Psoas muscle (tissue), 8 donors: ENCODE measurements around the gene CYP2A13. TPM values are rescaled to one million over a fixed set of nuclear protein-coding genes. Genes with fewer than 3 reads are reported as not detected.
"Not testable (repeated sequence)": the region's sequence is repeated elsewhere in the genome, so short reads cannot be mapped to it uniquely, and the experiment has no call there.

Source experiments
- ATAC-seq, 4 donors: fragments of 200-7000 bp; cut with Tn5 transposase; one replicate each; pipeline ENCODE4 v1.9.1; 2020; ENCODE audit warnings: moderate library complexity in 3 of 4, mild to moderate bottlenecking in 2 of 4
- DNase-seq, 2 donors: peaks; one replicate each; pipeline ENCODE4 v3.0.0-alpha.2; 2020
- H3K27ac ChIP-seq: fragments of 200-600 bp; one replicate; pipeline ENCODE4 v1.8.0; 2022
- H3K27me3 ChIP-seq, 3 donors: fragments of 200-600 bp in 1 of 3; one replicate each; pipeline versions ENCODE4 v1.6.1 to v1.8.0; 2013 to 2022; ENCODE audit warnings: low read length in 2 of 3, mild to moderate bottlenecking in 2 of 3, moderate library complexity in 1 of 3; ENCODE audit not compliant: insufficient read depth in 3 of 3
- H3K36me3 ChIP-seq, 2 donors: fragments of 200-600 bp in 1 of 2; one replicate each; pipeline versions ENCODE4 v1.6.1 to v1.8.0; 2013 to 2022; ENCODE audit warnings: low read depth in 1 of 2, mild to moderate bottlenecking in 1 of 2, moderate library complexity in 1 of 2; ENCODE audit not compliant: insufficient read depth in 1 of 2
- H3K4me1 ChIP-seq: fragments of 200-600 bp; one replicate; pipeline ENCODE4 v1.8.0; 2022
- H3K4me3 ChIP-seq: fragments of 200-600 bp; one replicate; pipeline ENCODE4 v1.8.0; 2022; ENCODE audit warnings: mild to moderate bottlenecking
- H3K9me3 ChIP-seq: fragments of 200-600 bp; one replicate; pipeline ENCODE4 v1.8.0; 2022
- CTCF ChIP-seq: fragments of 200-600 bp; IDR thresholded peaks from one replicate; pipeline ENCODE4 v1.8.0; 2022; ENCODE audit warnings: antibody characterized with exemption
- WGBS, 3 donors: extraction: QIAGEN DNeasy Blood & Tissue Kit; methylation state at CpG; one replicate each; pipeline versions ENCODE4 v1.1.6 to v1.1.7; 2013; 5-methylcytosine and 5-hydroxymethylcytosine counted together
- intact Hi-C, 2 donors: fragments of 100-400 bp; cut with DNase I; formaldehyde crosslinking; loops; one replicate each; pipeline versions ENCODE4 v1.11.0 to v1.14.2; 2022
- polyA plus RNA-seq, 3 donors: library from polyadenylated mRNA; stranded (reverse); fragments of 200-250 nt; gene quantifications; one replicate each; pipeline ENCODE4 v1.2.3, GENCODE V29; 2013
- total RNA-seq, 4 donors: library from RNA; stranded (reverse); fragmentation: NEBNext Ultra II Directional in 2 of 4; extraction: Animal tissue kit (Norgen Biotek cat#: 25700) in 2 of 4; gene quantifications; one replicate each; pipeline versions ENCODE4 v1.2.1 to v1.2.4, GENCODE V29; 2021 to 2023
- donor health status: healthy with polysubstance abuse.
- donor health status: DM: no; HTN: no; CAD: no; lungs with moderate emphysema.
- donor health status: Bipolar disorder and iron deficiency.
- donor health status: healthy.
- donor health status: DM: yes; HTN: yes; CAD: no.
- donor health status: DM: no; HTN: no; CAD: no.
- donor health status: DM: no; HTN: no; CAD: no.
- donor health status: DM: yes; HTN: yes; CAD: no.

Gene CYP2A13
- total and polyA plus RNA-seq, 7 donors = not detected

DNA sequence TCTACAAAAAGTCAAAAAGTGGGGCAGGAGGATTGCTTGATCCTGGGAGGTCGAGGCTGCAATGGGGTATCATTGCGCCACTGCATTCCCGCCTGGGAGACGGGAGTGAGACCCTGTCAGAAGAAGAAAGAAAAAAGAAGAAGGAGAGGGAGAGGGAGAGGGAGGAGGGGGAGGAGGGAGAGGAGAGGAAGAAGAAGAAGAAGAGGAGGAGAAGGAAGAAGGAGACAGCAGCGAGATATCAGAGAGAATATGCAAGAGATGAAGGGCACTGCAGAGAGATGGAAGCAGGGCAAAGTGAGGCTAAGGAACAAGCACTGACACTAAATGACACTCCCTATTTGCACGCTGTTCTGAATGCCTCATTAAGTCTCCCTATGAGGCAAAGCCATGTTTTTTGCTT, 40.4 kb downstream of the CYP2A13 start:
- Histone ChIP-seq H3K4me1 (no peaks in the 10 kb centered on the region), H3K27ac (no peak overlapping the region), H3K9me3 (no peaks in the 10 kb centered on the region), H3K36me3 (no peaks in the 10 kb centered on the region), H3K27me3 (no peaks in the 10 kb centered on the region), H3K4me3 (no peak overlapping the region)
- intact Hi-C loops = loop anchor here in 1 of 2 donors (2.0 kb wide), 1 partner anchor 130 kb away; no protein-coding TSS in a partner anchor
- WGBS, 3 donors = 60 to 77% (median 74%) methylated on average over 6 of the region's 6 CpGs
- ATAC-seq (no peak), DNase-seq (no peak)
- no peak for TF ChIP-seq CTCF

- ATAC-seq (no peak), DNase-seq (no peak)
- Histone ChIP-seq H3K36me3 (no peaks in the 10 kb centered on the region), H3K27me3 (peaks cover 0 to 8% (median 0%) of the 10 kb centered on the region in 3 donors), H3K27ac (no peak overlapping the region), H3K9me3 (no peaks in the 10 kb centered on the region), H3K4me3 (no peak overlapping the region), H3K4me1 (no peaks in the 10 kb centered on the region)
- TF ChIP-seq CTCF = no peak
- intact Hi-C loops = loop anchor here in 1 of 2 donors (5.0 kb wide), 1 partner anchor 126 kb away; no protein-coding TSS in a partner anchor
- WGBS, 3 donors = 62 to 70% (median 68%) methylated on average over 5 of the region's 5 CpGs
Observed at GRCh38 chr19:41131186-41131585, 42.9 kb downstream of the CYP2A13 start.

- Histone ChIP-seq H3K36me3 (no peaks in the 10 kb centered on the region), H3K27ac (no peak overlapping the region), H3K27me3 (peaks cover 0 to 14% (median 0%) of the 10 kb centered on the region in 3 donors), H3K4me3 (no peak overlapping the region), H3K4me1 (no peaks in the 10 kb centered on the region), H3K9me3 (no peaks in the 10 kb centered on the region)
- 33 to 71% (median 33%) methylated on average over 1 to 3 of the region's 3 CpGs for WGBS, 3 donors
- ATAC-seq (no peak), DNase-seq (no peak)
- intact Hi-C loops = loop anchor here in 1 of 2 donors (5.0 kb wide), 1 partner anchor 124 kb away; no protein-coding TSS in a partner anchor
- no peak for TF ChIP-seq CTCF
Observed at GRCh38 chr19:41133260-41133659, 45.0 kb downstream of the CYP2A13 start.

DNA sequence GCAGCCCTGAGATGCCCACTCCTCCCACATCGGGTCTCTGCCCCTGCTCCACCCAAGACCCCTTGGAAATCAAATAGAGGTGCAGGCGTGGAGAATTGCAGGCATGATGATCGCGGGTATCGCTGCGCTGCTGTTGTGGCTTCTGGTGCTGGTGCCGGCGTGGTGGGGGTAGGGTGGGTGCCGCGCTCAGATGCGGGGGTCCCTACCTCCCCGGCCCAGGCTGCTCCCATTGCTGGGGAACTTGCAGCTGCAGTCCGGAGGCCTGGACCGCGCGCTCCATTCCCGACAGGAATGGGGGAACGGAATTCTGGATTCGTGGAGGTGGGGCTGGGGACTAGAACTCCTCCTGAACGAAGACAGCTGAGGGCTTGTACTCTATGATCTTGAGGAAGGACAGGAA, 46.4 kb downstream of the CYP2A13 start:
- WGBS, 3 donors = 72 to 83% (median 83%) methylated on average over 20 of the region's 20 CpGs
- no peak overlapping the region for H3K4me3 ChIP-seq
- DNase-seq = no peak
- H3K36me3 ChIP-seq = no peaks in the 10 kb centered on the region
- peaks cover 0 to 14% (median 0%) of the 10 kb centered on the region in 3 donors for H3K27me3 ChIP-seq
- TF ChIP-seq CTCF = no peak
- H3K27ac ChIP-seq = no peak overlapping the region
- no peaks in the 10 kb centered on the region for H3K4me1 ChIP-seq
- intact Hi-C loops = loop anchor here in 1 of 2 donors (5.0 kb wide), 1 partner anchor 123 kb away; no protein-coding TSS in a partner anchor
- H3K9me3 ChIP-seq = no peaks in the 10 kb centered on the region
- ATAC-seq = no peak

DNA sequence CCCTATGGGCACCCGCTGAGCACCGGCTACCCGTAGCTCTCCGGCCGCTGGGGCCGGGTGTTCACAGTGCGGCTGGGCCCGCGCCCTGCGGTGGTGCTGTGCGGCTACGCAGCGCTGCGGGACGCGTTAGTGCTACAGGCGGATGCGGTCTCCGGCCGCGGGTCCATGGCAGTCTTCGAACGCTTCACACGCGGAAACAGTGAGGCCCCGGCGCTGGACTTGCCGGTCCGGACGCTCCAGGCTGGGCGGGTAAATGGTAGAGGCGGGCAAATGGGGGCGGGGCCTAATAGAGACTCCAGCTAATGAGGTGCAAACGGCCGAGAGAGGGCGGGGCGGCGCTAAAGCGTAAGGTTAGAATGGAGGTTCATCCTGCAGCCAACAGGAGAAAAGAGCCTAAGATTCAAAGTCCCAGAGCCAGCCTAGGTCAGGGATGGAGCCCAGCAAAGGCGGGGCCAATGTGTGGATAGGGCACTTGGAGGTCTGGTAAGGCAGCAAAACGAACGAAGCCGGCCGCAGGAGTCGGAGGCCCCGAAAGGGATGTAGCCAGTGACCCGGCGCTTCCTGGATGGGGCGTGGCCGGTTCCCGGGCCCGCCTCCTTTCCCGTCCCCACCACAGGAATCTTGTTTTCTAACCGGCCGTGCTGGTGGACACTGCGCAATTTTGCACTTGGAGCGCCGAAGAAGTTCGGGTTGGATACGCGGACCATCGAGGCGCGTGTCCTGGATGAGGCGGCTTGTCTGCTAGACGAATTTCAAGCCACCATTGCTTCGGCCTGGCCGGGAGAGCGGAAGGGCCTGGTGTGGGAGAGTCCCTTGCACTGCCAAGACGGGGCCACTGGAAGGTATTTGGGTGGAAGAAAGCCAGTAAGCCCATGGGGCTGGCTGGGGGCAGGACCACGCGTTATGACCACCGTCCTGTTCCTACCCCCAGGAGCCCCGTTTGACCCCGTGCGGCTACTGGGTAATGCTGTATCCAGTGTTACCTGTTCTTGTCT, 47.4 kb downstream of the CYP2A13 start:
- H3K4me1 ChIP-seq, H3K36me3 ChIP-seq, H3K9me3 ChIP-seq, intact Hi-C loops: not testable (repeated sequence)
- DNase-seq (peak; percentile 42 to 78), ATAC-seq (peak; percentile 91 to 99 (median 94))
- peak overlapping the region; percentile 47 for H3K4me3 ChIP-seq
- H3K27ac ChIP-seq = peak overlapping the region; percentile 46
- H3K27me3 ChIP-seq = peaks cover 0 to 14% (median 0%) of the 10 kb centered on the region in 3 donors
- WGBS, 3 donors = 8 to 14% (median 13%) methylated on average over 51 to 61 of the region's 76 CpGs
